RWPE1 (cell line): ENCODE results near the gene ENOX1.

Experiments
- CTCF ChIA-PET: fragments of 350-600 bp; sonication (Branson Sonifier 250); formaldehyde crosslinking; extraction: SDS; loops from one replicate; lab custom pipeline; 2021; lab: Yijun Ruan, JAX
- POLR2A ChIA-PET: fragments of 400-600 bp; formaldehyde crosslinking; extraction: SDS; loops from one replicate; lab custom pipeline; 2020; ENCODE audit warnings: antibody characterized with exemption; ENCODE audit not compliant: low non-redundant PET; lab: Yijun Ruan, JAX
- DNase-seq: peaks from one replicate; pipeline ENCODE4 v3.0.0; 2012; ENCODE audit warnings: low spot score
- H3K27ac ChIP-seq: fragments of 450-650 bp; 2 replicates; pipeline ENCODE4 v1.5.1; 2017
- TF ChIP-seq, protein P1 (sequence below): fragments of 450-650 bp; conservative IDR thresholded peaks from 2 replicates; pipeline ENCODE4 v1.5.1; 2017; ENCODE audit warnings: low read depth, mild to moderate bottlenecking

Gene ENOX1

DNA sequence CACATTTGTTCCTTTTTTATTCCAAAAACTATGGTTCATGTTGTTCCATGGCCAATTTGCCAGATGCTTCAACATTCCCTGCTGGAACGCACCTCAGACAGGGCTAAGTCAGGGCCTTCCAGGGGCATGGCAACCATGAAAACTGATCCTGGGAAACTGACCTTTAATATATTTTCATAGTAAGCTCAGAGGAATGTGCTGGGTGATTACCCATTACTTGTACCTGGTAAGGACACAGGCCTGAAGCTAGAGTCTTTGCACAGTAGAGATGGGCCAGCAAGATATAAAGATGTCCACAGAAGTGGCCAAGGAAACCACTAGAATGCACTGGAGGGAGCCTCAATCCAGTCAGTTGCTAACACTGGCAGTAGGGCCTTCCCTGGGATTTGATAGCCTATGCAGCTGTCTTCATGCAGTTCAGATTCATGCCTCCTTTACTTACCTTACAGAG is 353.1 kb downstream of the ENOX1 start:
- POLR2A ChIA-PET = no interaction called here
- TF ChIP-seq, protein P1, sequence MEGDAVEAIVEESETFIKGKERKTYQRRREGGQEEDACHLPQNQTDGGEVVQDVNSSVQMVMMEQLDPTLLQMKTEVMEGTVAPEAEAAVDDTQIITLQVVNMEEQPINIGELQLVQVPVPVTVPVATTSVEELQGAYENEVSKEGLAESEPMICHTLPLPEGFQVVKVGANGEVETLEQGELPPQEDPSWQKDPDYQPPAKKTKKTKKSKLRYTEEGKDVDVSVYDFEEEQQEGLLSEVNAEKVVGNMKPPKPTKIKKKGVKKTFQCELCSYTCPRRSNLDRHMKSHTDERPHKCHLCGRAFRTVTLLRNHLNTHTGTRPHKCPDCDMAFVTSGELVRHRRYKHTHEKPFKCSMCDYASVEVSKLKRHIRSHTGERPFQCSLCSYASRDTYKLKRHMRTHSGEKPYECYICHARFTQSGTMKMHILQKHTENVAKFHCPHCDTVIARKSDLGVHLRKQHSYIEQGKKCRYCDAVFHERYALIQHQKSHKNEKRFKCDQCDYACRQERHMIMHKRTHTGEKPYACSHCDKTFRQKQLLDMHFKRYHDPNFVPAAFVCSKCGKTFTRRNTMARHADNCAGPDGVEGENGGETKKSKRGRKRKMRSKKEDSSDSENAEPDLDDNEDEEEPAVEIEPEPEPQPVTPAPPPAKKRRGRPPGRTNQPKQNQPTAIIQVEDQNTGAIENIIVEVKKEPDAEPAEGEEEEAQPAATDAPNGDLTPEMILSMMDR = no peak
- H3K27ac ChIP-seq = no peak overlapping the region
- no peak for DNase-seq
- CTCF ChIA-PET = interaction anchor here (0.5 kb wide), 1 partner anchor 14 kb away, joined by 3 read pairs; no protein-coding TSS in a partner anchor

DNA sequence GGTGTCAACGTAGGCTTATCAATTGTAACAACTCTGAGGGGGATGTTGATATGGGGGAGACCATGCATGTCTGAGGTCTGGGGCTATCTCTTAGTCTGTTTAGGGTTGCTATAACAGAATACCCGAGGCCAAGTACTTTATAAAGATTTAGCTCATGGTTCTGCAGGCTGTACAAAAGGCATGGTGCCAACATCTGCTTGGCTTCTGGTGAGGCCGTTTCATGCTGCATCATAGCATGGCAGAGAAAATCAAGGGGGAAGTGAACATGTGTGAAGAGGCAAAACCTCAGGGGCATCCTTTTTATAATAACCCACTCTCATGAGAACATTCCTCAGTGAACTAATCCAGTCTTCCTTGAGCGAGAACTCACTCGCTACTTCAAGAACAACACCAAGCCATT is 353.8 kb downstream of the ENOX1 start:
- TF ChIP-seq, protein P1 = no peak
- ChIA-PET CTCF (no interaction called here), POLR2A (no interaction called here)

DNA sequence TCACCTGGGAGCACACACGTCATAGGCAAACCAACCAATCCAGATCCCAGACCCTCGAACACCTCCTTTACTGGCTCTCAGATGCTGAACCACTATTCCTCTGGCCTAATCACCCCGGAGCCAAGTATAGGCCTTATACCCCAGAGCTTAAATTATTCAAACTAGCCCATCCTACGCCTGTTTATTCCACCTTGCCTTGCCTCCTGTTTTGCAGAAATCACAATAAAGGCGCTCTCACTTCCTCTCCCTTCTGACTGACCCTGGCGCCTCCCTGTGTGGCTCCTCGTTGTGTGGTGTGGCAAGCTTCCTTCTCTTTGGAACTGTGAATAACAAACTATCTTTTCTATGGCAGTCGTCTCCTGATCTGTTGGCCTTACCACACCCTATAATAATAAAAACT is 354.9 kb downstream of the ENOX1 start:
- H3K27ac ChIP-seq = no peak overlapping the region
- TF ChIP-seq, protein P1 = no peak
- CTCF ChIA-PET = interaction anchor here (0.6 kb wide), 1 partner anchor 616 kb away, joined by 3 read pairs; no protein-coding TSS in a partner anchor
- DNase-seq = no peak
- POLR2A ChIA-PET = no interaction called here

More for the DNA sequence above, 353.8 kb downstream of the ENOX1 start:
- no peak overlapping the region for H3K27ac ChIP-seq
- DNase-seq = no peak

DNA sequence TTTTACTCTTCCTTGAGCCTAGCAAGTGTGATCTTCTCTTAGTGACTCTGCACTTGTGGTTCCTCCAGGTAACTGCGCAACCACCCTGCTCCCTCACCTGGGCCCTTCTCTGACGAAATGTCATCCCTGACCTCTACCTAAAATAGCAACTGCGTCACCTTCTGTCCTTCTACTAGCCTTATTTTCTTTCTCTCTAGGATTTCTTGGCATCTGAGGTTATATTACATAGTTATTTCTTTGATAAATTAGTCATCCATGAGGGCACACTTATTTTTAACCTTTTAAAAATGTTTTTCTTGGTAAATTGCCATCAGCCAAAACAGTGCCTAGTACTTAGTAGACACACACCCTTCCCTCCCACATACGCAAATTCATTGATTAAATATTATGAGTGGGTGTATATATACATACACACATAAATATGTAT is 355.5 kb downstream of the ENOX1 start:
- ChIA-PET POLR2A (no interaction called here), CTCF (interaction anchor here (0.6 kb wide), 2 partner anchors 296 to 615 kb away, joined by 3 read pairs; no protein-coding TSS in a partner anchor)
- no peak for DNase-seq
- TF ChIP-seq, protein P1 = no peak
- H3K27ac ChIP-seq = no peak overlapping the region

DNA sequence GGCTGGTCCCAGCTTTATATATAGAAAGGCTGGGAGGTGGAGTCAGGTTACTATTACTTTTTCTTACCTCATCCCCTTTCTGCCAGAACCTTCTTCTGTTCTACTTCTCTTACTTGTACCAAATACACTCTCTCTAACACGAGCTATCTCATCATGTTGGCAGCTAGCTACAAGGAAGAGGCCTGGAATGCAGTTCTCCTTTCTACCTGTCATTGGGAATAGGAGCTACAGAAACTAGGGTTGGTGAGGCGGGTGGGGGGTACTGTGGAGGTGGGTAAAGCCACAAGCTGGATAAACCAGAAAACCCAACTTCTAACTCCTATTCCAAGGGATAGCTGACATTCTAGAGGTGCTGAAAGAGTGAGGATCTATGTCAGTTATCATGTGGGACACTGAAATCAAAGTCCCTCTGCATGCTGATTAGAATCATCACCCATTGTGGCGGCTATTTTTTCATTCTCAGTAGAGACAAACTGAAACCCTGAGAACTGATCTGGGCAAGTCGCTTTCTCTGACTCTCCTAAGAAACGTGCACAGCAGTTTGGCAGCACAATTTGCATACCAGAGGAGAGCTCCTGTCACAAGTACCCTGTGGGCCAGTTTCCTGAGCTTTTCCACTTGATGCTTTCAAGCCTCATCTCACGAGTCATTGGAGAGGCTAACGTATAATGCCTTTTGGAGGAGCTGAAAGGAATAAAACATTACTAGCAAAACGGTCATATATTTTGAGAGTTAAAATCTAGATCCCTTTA is 358.1 kb downstream of the ENOX1 start:
- ChIA-PET POLR2A (no interaction called here), CTCF (no interaction called here)
- TF ChIP-seq, protein P1 = no peak
- H3K27ac ChIP-seq = no peak overlapping the region
- no peak for DNase-seq

DNA sequence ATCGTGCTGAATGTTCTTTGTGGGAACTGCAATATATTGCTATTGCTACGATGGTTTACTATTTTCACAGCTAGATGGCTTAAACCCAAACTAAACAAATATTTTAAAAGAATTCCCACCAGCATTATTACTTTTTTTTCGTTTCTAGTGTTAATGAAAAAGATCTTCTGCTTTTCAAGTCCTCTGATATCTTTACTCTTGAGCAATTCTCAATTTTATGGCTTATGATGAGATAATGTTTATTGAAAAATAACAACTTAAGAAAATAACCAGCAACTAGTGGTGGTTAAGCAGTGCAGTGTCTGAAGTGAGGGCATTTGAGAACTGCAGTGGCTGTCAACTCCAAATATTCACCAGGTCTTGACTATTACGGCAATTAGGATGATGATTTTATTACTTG is 360.4 kb downstream of the ENOX1 start:
- TF ChIP-seq, protein P1 = no peak
- DNase-seq = no peak
- ChIA-PET POLR2A (no interaction called here), CTCF (interaction anchor here (0.6 kb wide), 1 partner anchor 807 kb away, joined by 3 read pairs; no protein-coding TSS in a partner anchor)
- H3K27ac ChIP-seq = no peak overlapping the region
